NCI-H345 treated with DMSO at 0.1 percent for 48 hours (cell line): ENCODE data around the gene TIAM1.
"Not testable (repeated sequence)": the region's sequence is repeated elsewhere in the genome, so short reads cannot be mapped to it uniquely, and the experiment has no call there.

Source experiments
- DNase-seq: peaks from one replicate; lab custom pipeline; 2025; ENCODE audit not compliant: unreplicated experiment; lab: John Stamatoyannopoulos, UW

TIAM1 gene

DNA sequence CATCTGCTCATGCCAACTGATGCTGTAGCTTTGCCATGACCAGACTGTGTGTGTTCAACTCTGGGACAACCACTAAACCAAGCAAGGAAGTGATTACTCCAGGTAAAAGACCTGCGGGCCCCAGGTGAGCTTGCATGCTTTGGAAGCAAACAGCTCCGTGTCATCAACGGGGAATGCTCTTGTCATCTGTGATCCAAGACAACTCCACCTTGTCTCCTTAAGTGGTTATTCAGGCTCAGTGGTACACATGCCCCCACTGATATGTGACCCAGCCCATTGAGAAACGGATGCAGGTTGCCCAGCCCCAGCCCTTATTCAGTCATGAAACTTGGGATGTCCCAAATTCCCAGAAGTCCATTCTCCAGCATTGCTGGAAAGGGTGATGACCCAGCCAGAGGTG is 89.0 kb downstream of the TIAM1 start:
- DNase-seq, result no peak

- DNase-seq, result no peak
Observed at GRCh38 chr21:31254131-31254530, 89.9 kb downstream of the TIAM1 start.

DNA sequence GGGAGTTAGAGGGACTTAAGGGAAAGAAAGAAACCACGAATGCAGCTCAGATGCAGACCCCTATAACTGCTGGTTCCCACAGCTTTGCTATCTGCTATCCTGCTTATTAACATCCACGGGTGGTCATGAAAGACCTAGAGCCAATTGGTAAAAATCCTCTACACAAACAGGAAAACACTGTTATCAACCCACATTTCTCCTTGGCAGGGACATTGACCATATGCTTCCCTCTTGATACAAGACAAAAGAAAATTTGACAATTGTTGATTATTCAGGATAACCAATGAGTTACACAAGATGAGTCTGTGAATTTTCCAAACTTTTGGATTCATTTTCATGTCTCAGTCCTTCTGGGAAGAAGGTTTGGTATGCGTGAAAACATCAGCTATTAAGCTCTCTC is 90.4 kb downstream of the TIAM1 start:
- DNase-seq, result no peak

- no peak for DNase-seq
Observed at GRCh38 chr21:31252611-31253010, 91.5 kb downstream of the TIAM1 start.

DNA sequence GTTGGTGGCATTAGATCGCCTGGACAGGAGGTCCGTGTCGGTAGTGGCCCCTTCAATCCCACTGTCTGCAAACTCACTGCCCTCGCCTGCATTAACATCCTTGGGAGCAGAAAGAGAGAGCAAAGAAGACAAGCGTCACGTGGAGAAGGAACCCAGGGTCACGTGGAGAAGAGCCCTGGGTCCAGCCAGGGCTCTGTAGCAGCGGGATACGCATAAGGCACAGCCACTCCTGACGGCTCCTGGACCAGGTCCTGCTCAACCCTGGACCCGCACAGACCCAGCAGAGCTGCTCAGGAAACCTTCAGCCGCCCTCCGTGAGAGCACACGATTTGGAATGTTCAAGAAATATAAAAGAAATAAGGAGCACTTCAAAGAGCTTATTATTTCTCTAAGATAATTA is 92.0 kb downstream of the TIAM1 start:
- DNase-seq, result no peak

DNA sequence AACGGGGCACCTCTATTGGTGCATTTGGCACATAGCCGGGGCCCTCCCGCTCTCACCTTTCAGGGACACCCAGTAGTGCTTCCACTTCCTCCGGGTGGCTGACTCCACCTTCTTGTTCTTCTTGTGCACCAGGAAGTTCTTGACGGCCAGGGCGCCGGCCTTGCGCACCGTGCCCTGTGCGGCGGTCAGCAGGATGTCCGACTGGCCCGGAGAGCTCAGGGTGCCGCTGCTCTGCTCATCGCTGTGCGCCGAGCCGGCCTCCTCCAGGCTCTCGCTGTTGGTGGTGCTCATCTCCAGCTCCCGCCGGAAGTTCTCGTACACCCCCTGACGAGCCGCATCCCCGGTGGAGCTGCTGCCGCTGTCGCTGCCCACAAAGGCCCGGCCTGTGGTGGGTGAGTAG is 92.4 kb downstream of the TIAM1 start:
- DNase-seq, result no peak

DNA sequence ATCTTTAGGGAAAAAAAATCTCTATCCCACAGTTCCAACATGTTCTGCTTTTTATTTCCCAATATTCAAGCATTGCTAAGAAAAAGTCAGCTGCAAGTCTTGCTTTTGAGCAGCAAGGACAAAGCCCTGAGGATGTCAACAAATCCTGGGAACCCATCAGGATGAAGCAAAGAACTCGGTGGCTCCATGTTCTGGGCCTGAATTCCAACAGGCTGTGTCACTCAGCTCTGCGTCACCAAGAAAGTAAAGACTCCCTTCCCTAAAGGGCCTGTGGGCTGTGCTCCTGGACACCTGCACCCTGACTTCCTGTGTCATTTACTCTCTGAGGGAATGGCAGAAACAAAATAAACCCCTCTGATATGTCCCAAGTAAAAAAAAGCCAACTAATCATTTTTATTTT is 95.5 kb downstream of the TIAM1 start:
- no peak for DNase-seq

DNA sequence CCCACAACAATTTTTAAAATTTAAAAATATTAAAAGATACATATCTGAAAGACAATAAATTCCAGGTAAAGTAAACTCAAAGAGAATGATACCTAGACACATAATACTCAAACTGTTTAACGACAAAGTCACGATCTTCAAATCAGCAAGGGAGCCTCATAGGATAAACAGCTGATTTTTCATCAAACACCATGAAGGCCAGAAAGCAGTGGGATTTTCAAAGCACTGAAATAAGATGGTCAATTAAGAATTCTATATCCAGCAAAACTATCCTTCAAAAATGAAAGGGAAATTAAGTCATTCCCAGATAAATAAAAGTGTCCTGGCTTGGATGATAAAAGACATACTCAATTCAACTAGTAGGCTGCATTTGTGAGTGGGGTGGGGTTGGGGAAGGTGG is 100.5 kb downstream of the TIAM1 start:
- DNase-seq, result no peak

DNA sequence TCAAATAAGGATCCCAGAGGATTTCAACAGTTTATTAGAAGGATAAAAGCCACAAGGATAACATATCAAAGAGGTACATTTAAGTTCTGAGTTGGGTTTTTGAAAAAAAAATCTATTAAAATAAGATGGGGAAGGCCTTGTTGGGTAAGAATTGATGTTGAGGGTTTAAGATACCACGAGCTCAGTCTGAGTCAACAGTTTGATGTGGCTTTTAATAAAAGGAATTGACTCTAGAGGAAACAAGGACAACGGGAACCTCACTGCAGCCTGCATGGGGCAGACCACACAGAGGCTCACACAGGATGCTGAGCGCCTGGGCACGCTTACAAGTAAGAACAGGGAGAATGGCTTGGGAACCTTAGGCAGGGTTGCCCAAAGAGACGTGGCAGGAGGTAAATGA is 107.5 kb downstream of the TIAM1 start:
- DNase-seq, result no peak

- no peak for DNase-seq
Observed at GRCh38 chr21:31235671-31236450, 108.2 kb downstream of the TIAM1 start.

DNA sequence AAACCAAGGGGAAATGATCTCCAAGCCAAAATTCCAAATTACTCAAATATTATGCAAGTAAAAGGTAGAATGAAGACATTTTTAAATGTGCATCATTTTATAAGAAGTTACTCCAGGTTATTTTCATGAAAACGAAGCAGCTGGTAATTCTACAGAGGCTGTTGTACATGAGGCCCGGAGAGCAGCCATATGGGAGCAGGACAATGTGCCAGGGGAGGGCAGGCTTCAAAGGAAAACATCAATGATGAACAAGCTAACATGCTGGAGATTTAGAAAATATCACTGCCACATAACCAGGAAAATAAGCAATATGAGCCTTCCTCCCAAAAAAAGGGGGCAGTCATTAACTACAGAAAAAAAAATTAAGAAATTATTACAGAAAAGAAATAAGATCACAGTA is 109.1 kb downstream of the TIAM1 start:
- DNase-seq, result no peak

GRCh38 chr21:31233711-31234110 is 110.3 kb downstream of the TIAM1 start:
- no peak for DNase-seq

DNA sequence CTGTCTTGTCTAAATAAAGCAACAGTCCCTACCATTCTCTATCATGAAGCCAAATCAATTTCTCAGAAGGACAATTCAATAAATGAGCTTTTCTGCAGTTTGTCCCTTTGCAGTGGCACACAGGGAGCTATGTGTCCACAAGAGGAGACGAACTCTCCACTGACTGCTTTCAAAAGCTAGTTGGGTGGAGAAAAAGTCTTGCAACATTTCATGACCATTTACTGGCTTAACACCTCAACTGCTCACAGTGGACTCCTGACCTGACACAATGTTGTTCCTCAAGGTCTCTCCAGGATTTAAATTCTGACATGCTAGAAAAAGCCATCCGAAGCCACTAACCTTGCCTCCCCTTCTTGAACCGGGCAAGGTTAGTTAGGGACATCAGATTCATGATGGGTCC is 111.7 kb downstream of the TIAM1 start:
- no peak for DNase-seq

- DNase-seq, result no peak
Observed at GRCh38 chr21:31230937-31231336, 113.1 kb downstream of the TIAM1 start.

DNA sequence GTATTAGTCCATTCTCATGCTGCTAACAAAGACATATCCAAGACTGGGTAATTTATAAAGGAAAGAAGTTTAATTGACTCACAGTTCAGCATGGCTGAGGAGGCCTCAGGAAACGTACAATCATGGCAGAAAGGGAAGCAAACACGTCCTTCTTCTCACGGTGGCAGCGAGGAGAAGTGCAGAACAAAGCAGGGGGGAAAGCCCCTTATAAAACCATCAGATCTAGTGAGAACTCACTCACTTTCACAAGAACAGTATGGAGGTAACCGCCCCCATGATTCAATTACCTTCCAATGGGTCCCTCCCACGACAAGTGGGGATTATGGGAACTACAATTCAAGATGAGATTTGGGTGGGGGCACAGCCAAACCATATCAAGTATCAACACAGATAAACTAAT is 115.3 kb downstream of the TIAM1 start:
- not testable (repeated sequence) for DNase-seq

DNA sequence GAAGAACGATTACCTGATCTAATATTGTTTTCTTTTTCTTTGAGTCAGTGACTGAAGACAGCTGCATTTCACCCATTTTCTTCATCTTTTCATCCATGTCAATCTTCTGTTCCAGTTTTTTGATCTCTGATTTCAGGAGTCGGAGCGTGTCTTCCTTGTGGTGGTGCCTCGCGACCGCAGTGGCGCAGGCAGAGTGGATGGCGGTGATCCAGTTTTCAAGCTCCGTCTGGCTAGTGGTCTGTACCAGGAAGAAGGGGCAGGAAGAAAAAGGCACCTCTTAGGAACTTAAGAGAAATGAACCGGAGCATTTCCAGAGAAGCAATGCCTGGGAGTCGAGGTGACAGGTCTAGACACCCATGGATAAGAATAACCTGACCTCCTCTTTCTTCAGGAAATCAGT is 118.3 kb downstream of the TIAM1 start:
- DNase-seq, result no peak

- no peak for DNase-seq
Observed at GRCh38 chr21:31222142-31222541, 121.9 kb downstream of the TIAM1 start.

DNA sequence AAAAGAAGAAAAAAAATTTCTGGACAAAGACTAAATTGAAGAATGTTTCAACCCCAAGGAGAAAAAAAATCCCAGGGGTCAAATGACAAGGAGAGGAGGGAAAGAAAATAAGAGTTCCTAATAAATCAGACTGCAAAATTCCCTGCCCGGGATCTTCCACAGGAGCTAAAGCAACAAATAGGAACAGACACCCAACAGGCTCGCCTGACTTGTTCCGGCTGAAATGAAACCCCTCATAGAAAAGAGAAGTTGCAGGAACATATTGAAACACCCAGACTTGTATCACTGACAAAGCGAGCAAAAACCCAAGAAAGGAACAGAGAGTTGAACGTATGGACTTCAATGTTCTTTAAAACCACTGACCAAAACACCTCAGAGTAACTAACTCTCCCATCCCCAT is 123.0 kb downstream of the TIAM1 start:
- DNase-seq, result no peak

GRCh38 chr21:31220575-31220974 is 123.5 kb downstream of the TIAM1 start:
- DNase-seq, result peak; percentile 87

DNA sequence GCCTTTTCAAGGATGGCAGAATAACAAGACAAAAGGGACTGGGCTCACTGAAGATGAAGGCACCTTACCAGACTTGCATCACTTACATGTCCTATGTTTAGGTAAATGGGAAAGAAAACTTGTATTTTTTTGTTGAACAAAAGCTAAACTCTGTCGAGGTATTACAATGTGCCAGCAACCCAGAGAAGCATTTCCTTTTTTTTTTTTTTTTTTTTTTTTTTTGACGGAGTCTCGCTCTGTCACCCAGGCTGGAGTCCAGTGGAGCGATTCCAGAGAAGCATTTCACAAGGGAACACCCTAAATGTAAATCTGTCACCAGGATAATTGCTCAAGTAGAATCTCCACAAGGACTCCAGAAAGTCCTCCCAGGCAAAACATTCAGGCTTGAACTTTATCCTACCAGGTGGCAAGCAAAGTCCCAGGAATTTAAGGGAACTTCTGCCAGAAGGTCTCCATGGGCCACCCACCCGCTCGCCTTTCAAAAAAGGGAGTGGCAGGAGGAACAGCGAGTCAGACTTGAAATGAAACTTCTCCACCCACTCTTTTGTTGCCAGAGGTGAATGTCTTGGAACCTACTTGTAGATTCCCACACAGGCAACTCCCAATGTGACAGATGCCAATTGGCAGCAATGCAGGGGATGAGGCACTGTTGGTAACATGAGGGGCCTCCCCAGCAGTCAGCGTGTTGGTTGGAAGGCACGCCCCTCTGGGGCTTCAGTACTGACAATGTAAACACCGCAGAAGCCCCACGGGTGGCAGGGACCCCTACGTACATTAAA is 125.0 kb downstream of the TIAM1 start:
- no peak for DNase-seq

DNA sequence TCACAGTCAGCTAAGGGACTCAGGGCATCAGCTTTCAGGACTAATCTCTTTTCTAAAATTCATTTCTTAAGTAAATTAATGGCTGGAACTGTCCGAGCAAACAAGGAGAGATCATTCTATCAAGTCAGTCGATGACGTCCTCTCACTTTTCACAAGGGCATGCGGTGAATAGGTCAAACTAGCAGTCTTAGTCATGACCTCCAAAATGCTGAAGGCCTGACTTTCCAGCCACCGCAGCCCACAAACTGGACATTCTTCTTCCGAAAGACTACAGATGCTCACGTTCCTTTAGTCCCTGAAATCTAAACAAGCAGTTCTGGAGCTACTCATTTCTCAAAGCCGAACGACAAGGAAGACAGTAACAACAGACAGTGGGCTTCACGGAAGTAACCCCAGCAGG is 127.9 kb downstream of the TIAM1 start:
- no peak for DNase-seq

- no peak for DNase-seq
Observed at GRCh38 chr21:31213787-31214186, 130.3 kb downstream of the TIAM1 start.

GRCh38 chr21:31211836-31212235 is 132.2 kb downstream of the TIAM1 start:
- no peak for DNase-seq
